Activated CD4-positive, alpha-beta T cell treated with anti-CD3 and anti-CD28 coated beads for 1 hour (primary cell): ENCODE data around the gene NASP.
"Not testable (repeated sequence)": the region's sequence is repeated elsewhere in the genome, so short reads cannot be mapped to it uniquely, and the experiment has no call there.

Experiments used
- DNase-seq: peaks from one replicate; pipeline ENCODE4 v3.0.0-alpha.2; 2020

Gene NASP

GRCh38 chr1:45569962-45570581 is 13.8 kb upstream of the NASP start:
- peak; percentile 60 for DNase-seq

GRCh38 chr1:45570631-45571030 is 13.2 kb upstream of the NASP start:
- DNase-seq, result no peak

- DNase-seq, result no peak
Measured at GRCh38 chr1:45573231-45573804, 10.5 kb upstream of the NASP start.

GRCh38 chr1:45574105-45574626 is 9.7 kb upstream of the NASP start:
- no peak for DNase-seq

- peak; percentile 86 for DNase-seq
Measured at GRCh38 chr1:45583264-45583665, 576 bp upstream of the NASP start.

GRCh38 chr1:45584351-45585109 is 689 bp downstream of the NASP start:
- peak; percentile 75 for DNase-seq

GRCh38 chr1:45585110-45585426 is 1.2 kb downstream of the NASP start:
- no peak for DNase-seq

GRCh38 chr1:45585496-45586075 is 1.7 kb downstream of the NASP start:
- no peak for DNase-seq

- DNase-seq, result no peak
Measured at GRCh38 chr1:45586769-45587168, 2.9 kb downstream of the NASP start.

GRCh38 chr1:45589861-45590260 is 6.0 kb downstream of the NASP start:
- DNase-seq, result no peak

GRCh38 chr1:45594412-45594811 is 10.6 kb downstream of the NASP start:
- DNase-seq, result no peak

GRCh38 chr1:45596765-45597164 is 12.9 kb downstream of the NASP start:
- DNase-seq, result not testable (repeated sequence)

GRCh38 chr1:45604239-45604638 is 20.4 kb downstream of the NASP start:
- DNase-seq, result no peak

- no peak for DNase-seq
Measured at GRCh38 chr1:45607404-45608074, 23.7 kb downstream of the NASP start.

GRCh38 chr1:45608175-45609156 is 24.6 kb downstream of the NASP start:
- no peak for DNase-seq

GRCh38 chr1:45610589-45611226 is 26.9 kb downstream of the NASP start:
- DNase-seq, result no peak

GRCh38 chr1:45612941-45613579 is 29.2 kb downstream of the NASP start:
- no peak for DNase-seq

GRCh38 chr1:45615885-45616284 is 32.0 kb downstream of the NASP start:
- DNase-seq, result no peak

GRCh38 chr1:45617618-45618017 is 33.8 kb downstream of the NASP start:
- DNase-seq, result no peak

- no peak for DNase-seq
Measured at GRCh38 chr1:45619149-45619921, 35.5 kb downstream of the NASP start.
